ENCODE measurements around the gene ITGAL.
"Not testable (repeated sequence)": the region's sequence is repeated elsewhere in the genome, so short reads cannot be mapped to it uniquely, and the experiment has no call there.

Gene ITGAL

GRCh38 chr16:30472328-30472942 is at the start of gene ITGAL:
ITGAL (plus strand) TSS chr16:30472742; CDS start chr16:30472838, 96 bp downstream.
- peak; percentile 66 for DNase-seq (ENCODE audit: low read depth)

- no peak for DNase-seq (ENCODE audit: low read depth)
These were observed 44.5 kb upstream of the ITGAL start for GRCh38 chr16:30428055-30428454.

DNA sequence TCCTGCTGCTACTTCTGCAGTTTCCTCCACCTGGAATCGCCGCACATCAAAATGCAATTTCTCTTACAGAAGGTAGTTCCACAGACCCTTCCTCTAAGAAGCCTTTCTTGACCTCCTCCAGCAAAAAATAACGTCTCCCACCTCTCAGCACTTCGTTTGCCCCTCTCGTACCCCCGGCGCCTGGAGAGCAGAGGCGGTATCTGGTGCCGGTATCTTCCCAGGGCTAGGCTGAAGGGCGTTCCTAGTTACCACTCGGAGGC is 43.2 kb upstream of the ITGAL start:
- DNase-seq (ENCODE audit: low read depth): no peak

DNA sequence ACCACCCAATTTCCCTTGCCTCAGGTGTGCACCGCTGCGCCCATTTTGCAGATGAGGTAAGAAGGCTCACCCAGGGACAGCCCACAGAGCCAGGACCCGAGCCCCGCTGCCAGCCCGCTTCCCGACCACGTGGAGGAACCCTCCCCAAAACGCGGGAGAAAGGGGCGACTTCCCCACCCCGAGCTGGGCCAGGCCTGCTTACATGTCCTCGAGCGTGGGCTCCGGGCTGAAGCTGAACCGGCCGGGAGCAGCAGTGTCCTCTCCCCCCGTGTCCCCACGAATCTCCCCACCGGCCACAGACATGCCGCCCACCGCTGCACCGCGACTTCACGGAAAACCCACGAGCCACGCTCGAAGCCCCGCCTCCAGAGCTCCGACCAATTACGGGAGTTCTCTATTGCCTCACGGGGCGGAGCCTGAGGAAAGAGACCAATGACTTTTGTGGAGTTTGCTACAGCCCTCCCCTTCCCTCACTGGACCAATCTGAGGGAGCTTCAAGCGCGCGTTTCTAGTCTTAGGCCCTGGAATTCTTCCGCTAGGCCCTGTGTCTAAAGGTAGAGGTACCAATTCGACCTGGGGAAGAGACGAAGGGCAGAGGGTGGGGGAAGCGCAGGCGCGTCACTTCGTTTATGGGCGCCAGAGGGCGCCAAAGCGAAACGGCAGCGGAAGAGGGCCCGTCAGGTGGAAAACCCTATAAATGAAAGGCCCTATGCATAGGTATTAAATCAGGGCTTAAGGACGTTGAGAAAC is 42.7 kb upstream of the ITGAL start, which contains the start of gene DCTPP1:
TSS of gene DCTPP1 (minus strand) at position 353 of the 750 bp plus-strand sequence. CDS start at position 303, 50 bp downstream.
- peak; percentile 90 for DNase-seq (ENCODE audit: low read depth)

DNA sequence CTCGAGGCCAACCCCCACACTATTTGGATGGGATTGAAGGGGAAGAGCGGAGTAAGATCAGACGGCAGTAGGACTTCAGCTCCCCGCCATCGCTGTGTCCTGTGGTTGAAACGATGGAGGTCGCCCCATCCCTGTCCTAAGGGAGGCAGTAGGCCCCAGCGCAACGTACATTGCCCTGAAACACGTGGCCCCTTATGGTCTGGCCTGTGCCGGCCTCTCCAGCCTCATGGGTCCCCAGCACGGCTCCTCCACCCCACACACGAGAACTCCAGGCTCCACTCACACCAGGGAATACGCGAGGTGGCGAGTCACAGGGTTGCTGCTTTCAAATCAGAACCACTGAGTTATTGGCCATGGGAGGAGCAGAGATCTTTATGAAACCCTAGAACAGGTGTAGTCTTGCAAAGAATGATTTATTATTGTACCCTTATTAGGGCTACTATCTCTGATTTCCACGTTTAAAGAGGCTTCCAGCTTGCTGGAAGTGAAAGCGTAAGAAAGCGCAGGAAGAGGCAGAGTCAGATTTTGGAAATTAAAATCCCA is 42.0 kb upstream of the ITGAL start:
- no peak for DNase-seq (ENCODE audit: low read depth)

DNA sequence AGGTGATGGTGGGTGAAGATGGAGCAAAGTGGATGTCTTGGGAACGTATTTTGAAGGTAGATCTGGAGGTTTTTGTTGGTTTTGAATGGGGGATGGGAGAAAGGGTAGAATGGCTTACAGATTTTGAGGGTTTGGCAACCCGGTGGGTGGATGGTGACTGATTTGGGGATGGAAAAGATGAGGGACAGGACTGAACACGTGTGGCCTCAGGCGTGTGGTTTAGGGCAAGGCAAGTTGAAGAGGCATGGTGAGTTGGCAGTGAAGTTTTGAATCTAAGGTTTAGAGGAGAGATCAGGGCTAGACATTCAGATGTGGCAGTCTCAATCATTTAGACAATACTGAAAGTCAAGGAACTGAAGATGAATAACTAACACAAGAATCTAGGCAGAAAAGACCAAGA is 37.7 kb upstream of the ITGAL start:
- DNase-seq (ENCODE audit: low read depth): no peak

DNA sequence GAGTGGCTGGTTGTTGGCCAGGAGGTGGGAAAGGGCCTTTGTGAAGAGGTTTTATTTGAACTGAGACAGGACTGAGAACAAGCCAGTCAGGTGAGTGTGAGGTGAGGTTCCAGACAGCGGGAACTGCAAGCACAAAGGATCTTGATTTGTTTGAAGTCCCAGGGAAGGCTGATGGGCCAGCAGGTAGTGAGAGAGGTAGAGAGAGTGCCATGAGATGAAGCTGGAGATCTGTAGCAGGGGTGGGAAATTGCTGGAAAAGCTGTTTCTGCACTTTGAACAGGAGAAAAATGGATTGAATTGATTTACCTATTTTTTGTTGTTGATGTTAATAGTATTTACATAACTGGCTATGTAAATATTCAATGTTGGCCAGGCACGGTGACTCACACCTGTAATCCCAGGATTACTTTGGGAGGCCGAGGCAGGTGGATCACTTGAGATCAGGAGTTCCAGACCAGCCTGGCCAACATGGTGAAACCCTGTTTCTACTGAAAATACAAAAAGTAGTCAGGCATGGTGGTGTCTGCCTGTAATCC is 35.0 kb upstream of the ITGAL start:
- no peak for DNase-seq (ENCODE audit: low read depth)

DNA sequence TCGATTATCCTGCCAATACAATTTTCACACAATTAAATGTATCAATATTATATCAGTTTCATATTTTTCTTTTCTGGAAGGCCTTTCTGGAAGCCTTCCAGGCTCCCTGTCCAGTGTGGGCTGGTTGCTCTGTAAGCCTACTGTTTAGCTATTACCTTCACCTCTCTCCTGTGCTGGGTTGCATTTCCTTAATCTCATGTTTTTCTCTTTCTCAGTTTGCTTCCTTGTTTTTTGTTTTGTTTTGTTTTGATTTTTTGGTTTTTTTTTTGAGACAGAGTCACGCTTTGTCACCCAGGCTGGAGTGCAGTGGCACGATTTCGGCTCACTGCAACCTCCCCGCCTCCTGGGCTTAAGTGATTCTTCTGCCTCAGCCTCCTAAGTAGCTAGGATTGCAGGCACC is 33.7 kb upstream of the ITGAL start:
- no peak for DNase-seq (ENCODE audit: low read depth)

DNA sequence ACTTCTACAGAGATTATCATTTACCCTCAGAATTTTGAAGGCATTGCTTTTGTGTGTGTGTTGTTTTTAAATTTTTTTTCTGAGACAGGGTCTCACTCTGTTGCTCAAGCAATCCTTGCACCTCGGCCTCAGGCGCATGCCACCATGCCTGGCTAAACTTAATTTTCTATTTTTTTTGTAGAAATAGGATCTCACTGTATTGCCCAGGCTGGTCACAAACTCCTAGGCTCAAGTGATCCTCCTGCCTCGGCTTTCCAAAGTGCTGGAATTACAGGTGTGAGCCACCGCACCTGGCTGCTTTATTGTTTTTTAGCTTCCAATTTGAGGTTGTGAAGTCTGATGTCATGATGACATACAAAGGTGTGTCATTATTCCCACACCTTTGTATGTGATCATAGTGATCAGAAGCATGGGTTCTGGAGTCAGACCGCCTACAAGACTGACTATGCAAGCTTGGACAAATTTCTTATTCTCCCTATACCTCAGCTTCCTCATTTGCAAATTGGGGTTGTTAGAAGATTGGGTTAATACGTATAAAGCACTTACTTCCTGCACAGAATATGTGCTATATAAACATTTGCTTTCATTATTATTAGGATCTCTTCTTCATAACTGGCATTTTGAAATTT is 32.7 kb upstream of the ITGAL start:
- no peak for DNase-seq (ENCODE audit: low read depth)

DNA sequence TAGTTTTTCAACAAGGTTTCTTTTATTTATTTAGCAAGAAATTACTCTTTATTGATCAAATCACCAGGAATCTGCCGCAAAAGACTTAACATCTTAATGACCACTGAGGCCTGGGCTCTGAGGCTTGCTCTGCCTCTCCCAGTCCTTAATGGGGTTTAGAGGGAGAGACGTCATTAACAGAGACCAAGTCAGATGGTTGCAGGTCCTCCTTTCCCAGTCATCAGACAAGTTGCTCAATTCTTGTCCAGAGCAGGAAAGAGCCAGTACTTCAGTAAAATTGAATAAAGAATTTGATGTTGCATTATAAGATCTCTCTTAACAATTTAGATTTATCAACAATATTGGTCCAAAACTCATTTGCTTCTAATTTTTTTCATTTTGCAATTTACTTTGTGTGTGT is 28.9 kb upstream of the ITGAL start:
- DNase-seq (ENCODE audit: low read depth): no peak

DNA sequence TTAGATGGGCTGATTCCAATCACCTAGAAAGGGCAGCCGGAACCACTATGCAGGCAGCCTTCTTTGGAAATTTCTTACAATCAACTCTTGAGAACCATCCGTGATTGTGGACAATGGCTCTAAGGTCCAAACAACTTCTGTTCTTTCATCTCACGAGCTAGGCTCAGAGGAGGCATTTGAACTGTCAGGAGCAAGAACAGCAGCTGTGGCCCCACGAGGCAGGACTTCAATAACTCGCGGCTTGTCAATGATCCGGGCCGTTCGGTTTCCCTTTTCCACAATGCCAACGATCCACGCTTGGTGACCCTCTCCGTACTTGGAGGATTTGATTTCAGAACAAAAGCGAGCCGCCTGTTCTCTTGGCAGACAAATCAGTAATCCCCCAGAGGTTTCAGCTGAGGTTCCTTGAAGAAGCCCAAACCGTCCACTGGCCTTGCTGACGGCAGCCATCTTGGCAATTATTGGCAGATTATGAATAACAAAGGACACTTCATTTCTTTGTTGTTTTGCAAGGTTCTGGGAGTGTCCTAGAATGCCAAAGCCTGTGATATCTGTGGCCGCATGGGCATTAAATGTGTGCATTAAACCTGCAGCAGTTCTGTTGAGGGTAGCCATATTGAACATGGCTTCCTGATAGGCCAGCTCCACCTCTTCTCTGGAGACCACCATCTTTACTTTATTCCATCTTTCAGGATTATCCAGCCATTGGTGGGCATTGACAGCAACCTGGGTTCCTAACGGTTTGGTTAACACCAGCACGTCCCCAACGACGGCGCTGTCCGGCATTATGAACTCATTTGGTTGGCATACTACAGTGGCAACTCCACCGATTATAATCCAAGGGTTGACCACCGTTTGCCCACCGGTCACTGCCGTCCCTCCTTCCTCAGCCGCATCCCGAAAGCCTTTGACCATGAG is 28.1 kb upstream of the ITGAL start:
- no peak for DNase-seq (ENCODE audit: low read depth)

GRCh38 chr16:30445149-30445407 is 27.5 kb upstream of the ITGAL start:
- no peak for DNase-seq (ENCODE audit: low read depth)

- peak; percentile 93 for DNase-seq (ENCODE audit: low read depth)
These were observed 26.9 kb upstream of the ITGAL start, which contains the start of gene SEPHS2 for GRCh38 chr16:30445408-30446202. SEPHS2 (minus strand) TSS chr16:30445874; CDS start chr16:30445727, 147 bp downstream.

DNA sequence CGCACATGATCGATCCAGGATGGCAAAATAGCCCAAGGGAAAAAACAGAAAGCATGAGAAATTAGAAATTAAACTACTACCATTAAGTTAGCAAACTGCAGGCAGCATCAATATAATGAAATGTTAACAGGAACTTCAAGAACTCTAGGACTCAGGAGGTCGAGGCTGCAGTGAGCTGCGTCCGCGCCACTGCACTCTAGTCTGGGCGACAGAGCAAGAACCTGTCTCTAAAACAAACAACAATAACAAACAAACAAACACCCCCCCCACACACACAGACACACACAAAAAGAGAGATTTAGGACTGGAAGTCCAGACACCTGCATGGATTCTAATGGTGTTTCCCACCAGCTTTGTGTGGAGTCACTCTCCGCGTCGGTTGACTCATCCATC is 26.3 kb upstream of the ITGAL start:
- no peak for DNase-seq (ENCODE audit: low read depth)

- no peak for DNase-seq (ENCODE audit: low read depth)
These were observed 24.9 kb upstream of the ITGAL start for GRCh38 chr16:30447512-30448226.

DNA sequence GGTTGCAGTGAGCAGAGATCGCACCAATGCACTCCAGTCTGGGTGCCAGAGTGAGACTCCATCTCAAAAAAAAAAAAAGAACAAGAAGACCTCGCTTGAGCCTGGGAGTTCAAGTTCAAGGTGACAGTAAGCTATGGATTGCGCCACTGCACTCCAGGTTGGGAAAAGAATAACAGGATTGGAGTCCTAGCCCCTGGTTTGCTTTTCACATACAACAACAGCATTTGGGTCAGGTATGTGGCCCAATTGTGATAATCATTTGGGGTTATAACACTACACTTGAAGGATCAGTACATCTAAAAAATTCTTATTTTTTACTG is 23.5 kb upstream of the ITGAL start:
- no peak for DNase-seq (ENCODE audit: low read depth)

- DNase-seq (ENCODE audit: low read depth): not testable (repeated sequence)
These were observed 19.6 kb upstream of the ITGAL start for GRCh38 chr16:30452709-30453580.

DNA sequence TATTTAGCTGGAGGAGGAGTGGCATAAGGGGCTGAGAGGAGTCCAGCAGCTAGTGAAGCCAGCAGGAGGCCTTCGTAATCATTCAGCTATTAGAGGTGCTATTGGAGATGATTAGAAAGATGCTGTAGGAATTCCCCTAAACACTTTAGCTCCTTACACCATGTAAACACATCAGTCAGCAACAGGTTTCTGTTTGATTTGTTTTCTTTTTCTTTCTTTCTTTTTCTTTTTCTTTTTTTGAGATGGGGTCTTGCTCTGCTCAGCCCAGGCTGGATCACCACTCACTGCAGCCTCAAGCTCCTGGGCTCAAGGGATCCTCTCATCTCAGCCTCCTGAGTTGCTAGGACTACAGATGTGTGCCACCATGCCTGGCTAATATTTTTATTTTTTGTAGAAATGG is 16.2 kb upstream of the ITGAL start:
- DNase-seq (ENCODE audit: low read depth): no peak

- DNase-seq (ENCODE audit: low read depth): no peak
These were observed 15.3 kb upstream of the ITGAL start for GRCh38 chr16:30457256-30457655.

All from activated T-cell treated with anti-CD3 and anti-CD28 coated beads for 1 hour (primary cell).